ENCODE results near the gene TRPM1.

The TRPM1 gene

GRCh38 chr15:30962079-30962478 is 139.4 kb downstream of the TRPM1 start:
- no peak for DNase-seq

GRCh38 chr15:30958219-30958618 is 143.3 kb downstream of the TRPM1 start:
- no peak for DNase-seq

GRCh38 chr15:30956216-30957124 is 145.1 kb downstream of the TRPM1 start:
- DNase-seq: no peak

- no peak for DNase-seq
These were observed 146.9 kb downstream of the TRPM1 start for GRCh38 chr15:30954674-30955073.

GRCh38 chr15:30953731-30954378 is 147.7 kb downstream of the TRPM1 start:
- peak; percentile 17 for DNase-seq

- no peak for DNase-seq
These were observed 148.3 kb downstream of the TRPM1 start for GRCh38 chr15:30953183-30953582.

All from NK-92 treated with Interleukin-12 subunit alpha and Interleukin-12 subunit beta, amount 100 ng/mL, for 24 hours (cell line).